Colon (tissue), 2 donors: Measurements from ENCODE around the gene MAGEB6.
"Not testable (repeated sequence)": the region's sequence is repeated elsewhere in the genome, so short reads cannot be mapped to it uniquely, and the experiment has no call there.

Experiments
- FAIRE-seq: peaks from 2 replicates; lab custom pipeline; 2012; peaks lifted over from hg19 to GRCh38; lab: Jason Lieb, UNC
- donor health status: control.
- donor health status: control.

The MAGEB6 gene

GRCh38 chrX:26192204-26192603 is at the start of gene MAGEB6:
MAGEB6 (plus strand) TSS chrX:26192440; CDS start chrX:26193847, 1,407 bp downstream.
- FAIRE-seq = no peak

GRCh38 chrX:26146024-26146423 is 46.2 kb upstream of the MAGEB6 start:
- FAIRE-seq = no peak

- no peak for FAIRE-seq
Measured at GRCh38 chrX:26160301-26160700, 31.9 kb upstream of the MAGEB6 start, which contains the start of gene MAGEB6B. MAGEB6B (plus strand) TSS chrX:26160601; CDS start chrX:26160601, 0 bp downstream.

- FAIRE-seq = no peak
Measured at GRCh38 chrX:26203561-26203960, 11.3 kb downstream of the MAGEB6 start.

GRCh38 chrX:26204717-26205116 is 12.5 kb downstream of the MAGEB6 start:
- not testable (repeated sequence) for FAIRE-seq

- no peak for FAIRE-seq
Measured at GRCh38 chrX:26208012-26208411, 15.8 kb downstream of the MAGEB6 start.

GRCh38 chrX:26215869-26216268 is 23.6 kb downstream of the MAGEB6 start, which contains the start of gene MAGEB5:
MAGEB5 (plus strand) TSS chrX:26216169; CDS start chrX:26217302, 1,133 bp downstream.
- FAIRE-seq = no peak

GRCh38 chrX:26219351-26219750 is 27.1 kb downstream of the MAGEB6 start:
- FAIRE-seq = no peak

GRCh38 chrX:26234177-26234576 is 41.9 kb downstream of the MAGEB6 start:
- FAIRE-seq = peak; percentile 73
